HG03108 (cell line): Measurements from ENCODE around the gene GP9.

Experiments
- ATAC-seq: cut with Tn5 transposase; IDR thresholded peaks from one replicate; pipeline ENCODE4 v1.9.1; 2021; ENCODE audit warnings: moderate library complexity; ENCODE audit not compliant: unreplicated experiment

Gene GP9

GRCh38 chr3:129027544-129027880, 33.1 kb upstream of the GP9 start:
- no peak for ATAC-seq

DNA sequence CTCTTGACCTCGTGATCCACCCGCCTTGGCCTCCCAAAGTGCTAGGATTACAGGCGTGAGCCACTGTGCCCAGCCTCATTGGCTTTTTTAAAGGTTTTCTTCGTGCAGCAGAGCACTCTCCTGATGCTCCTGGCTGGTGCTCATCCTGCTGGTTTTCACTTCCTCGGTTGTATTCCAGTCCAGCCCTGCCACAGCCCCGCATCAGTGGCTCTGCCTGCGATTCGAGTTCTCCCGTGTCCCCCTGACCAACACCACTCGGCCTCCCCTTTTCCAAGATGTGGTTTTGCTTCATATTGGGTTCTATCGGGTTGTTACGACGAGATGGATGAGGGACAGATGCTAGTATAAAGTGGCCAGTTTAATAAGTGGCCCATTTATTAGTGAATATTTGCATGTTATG, 31.7 kb upstream of the GP9 start:
- ATAC-seq, result no peak

DNA sequence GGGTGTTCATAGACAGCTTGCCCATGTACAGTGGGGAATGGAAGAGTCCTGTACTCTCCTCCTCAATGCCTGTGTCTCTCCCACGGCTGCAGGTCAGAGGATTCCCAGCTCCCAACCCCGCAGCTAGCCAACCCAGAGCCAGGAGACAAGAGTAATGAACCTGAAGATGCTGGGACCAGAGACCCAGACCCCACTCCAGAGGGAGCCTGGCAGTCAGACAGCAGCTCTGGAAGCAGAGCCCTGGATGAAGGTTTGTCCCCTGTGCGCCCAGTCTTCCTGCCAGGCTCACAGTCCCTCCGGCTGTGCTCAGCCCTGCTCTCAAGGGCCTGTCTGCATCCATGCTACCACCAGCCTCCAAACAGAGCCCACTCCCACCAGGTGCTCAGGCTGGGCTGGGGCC, 30.0 kb upstream of the GP9 start:
- ATAC-seq, result no peak

DNA sequence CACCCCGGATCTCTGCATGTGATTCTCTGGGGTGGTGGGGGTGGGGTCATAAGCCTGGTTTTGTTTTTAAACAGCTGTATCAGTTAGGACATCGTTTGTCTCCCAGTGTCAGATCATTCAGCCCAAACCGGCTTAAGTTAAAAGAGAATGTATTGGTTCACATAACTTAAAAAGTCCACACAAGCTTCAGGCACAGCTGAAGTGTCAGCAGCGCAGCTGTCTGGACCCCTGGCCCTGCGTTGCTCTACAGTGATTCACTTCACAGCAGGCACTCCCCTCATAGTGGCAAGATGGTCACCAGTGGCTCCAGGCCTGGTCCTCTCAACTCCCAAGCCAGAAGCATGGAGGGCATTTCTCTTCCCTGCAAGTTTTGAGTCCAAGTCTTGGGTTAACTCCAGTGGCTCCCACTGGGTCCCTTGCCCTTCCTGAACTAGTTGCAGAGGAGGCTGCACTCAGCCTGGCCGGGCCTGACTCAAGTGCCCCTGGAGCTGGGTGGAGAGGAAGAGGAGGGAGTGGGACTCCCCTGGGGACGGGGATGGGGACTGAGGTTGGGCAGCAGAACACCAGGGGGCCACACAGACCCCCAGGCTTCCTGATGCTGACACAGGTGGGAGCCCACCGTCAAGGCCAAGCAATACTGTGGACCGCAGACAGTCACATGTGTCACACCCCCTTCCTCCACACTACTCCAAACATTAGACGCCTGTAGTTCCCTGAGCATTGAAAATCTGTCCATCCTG, 28.9 kb upstream of the GP9 start:
- no peak for ATAC-seq

GRCh38 chr3:129032716-129033115, 27.9 kb upstream of the GP9 start:
- no peak for ATAC-seq

DNA sequence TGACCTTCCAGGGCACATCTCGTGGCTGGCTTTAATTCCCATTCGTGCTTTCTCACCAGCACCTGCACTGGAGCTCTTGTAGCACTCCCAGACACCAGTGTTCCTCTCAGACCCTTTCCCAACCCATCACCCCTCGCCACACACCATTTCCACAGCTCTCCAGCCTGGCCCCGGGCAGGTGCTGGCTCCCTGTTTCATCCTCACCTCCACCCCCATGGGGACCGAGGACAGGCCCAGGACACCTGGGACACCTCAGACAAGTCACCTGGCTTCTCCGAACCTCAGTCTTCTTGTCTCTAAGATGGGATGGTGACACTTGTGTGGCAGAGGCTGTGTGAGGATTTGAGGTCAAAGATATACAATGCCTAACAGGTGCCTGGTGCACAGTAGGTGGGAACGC, 27.4 kb upstream of the GP9 start:
- no peak for ATAC-seq

DNA sequence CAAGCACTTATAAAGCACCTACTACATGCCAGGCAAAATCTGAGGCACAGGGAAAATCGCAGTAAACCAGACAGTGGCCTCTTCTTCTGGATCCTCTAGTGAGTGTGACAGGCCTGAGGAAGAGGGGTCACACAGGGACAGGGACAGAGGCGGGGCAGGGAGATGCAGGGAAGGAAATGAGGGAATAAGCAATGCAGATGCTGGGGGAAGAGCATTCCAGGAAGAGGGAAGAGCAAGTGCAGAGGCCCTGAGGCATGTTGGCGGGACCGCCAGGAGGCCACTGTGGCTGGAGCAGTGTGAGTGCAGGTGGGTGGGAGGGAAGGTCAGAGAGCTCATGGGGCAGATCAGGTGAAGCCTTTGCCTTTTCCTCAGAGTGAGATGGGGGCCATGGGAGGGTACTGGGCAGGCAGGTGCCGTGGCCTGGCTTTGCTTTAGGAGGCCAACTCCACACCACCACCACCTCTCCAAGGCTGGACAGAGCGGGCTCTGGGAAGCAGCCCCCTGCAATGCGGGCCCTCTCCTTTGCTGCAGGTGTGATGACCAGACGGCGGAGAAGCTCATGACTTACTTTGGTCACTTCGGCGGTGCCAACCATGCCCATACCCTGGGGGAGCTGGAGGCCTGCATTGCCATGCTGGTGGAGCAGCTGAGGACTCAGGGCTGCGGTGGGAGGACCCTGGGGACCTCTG, 26.8 kb upstream of the GP9 start:
- ATAC-seq, result no peak

- no peak for ATAC-seq
These were observed 25.9 kb upstream of the GP9 start for GRCh38 chr3:129034642-129035041.

GRCh38 chr3:129035360-129036221, 25.0 kb upstream of the GP9 start:
- ATAC-seq, result no peak

GRCh38 chr3:129036222-129037092, 24.1 kb upstream of the GP9 start:
- no peak for ATAC-seq

GRCh38 chr3:129037093-129037419, 23.5 kb upstream of the GP9 start:
- ATAC-seq, result no peak

DNA sequence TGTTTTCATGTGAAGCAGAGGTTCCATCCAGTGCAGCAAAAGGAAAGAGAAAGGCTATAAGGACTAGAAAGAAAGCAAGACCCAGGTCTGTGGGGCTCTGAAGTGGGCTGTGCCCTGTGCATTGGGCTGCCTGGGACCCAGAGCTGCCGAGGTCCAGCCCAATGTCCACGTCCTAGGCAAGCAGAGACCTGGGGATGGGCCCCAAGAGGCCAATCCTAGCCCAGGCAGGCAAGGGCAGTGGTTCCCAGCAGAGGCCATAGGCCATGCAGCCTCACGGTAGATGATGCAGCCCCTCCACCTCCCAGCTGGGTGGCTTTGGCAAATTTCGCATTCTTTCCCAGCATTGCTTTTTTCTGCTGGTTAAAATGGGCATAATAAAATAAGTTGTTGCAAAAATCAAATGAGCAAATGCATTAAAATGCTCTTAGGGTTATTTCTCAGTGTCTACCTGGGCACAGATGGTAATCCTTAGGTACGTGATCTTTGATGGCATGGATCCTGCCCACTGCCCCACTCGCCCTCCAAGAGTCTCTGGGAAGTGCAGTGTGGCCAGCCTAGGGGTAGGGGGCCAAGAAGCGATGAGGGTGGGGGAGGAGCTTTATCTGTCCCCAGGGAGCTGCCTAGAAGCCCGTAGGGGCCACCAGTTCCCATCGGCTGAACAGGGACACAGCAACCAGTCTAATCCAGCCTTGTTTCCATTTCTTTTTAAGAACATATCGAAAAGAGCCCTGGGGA, 22.3 kb upstream of the GP9 start:
- no peak for ATAC-seq

- no peak for ATAC-seq
These were observed 21.1 kb upstream of the GP9 start for GRCh38 chr3:129039271-129040038.

DNA sequence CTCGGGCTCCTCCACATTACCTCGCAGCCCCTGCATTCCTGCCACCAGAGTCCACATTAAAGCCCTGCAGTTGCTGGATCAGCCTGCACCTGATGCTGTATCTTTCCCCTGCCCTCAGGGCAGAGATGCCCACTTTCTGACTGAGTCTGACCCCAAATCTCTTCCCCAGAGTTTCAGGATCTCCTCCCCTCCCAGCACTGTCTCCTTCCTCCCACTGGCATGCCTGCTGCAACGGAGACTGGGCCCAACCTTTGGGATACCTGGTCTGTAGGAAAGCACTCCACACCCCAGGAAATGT, 20.6 kb upstream of the GP9 start:
- no peak for ATAC-seq

DNA sequence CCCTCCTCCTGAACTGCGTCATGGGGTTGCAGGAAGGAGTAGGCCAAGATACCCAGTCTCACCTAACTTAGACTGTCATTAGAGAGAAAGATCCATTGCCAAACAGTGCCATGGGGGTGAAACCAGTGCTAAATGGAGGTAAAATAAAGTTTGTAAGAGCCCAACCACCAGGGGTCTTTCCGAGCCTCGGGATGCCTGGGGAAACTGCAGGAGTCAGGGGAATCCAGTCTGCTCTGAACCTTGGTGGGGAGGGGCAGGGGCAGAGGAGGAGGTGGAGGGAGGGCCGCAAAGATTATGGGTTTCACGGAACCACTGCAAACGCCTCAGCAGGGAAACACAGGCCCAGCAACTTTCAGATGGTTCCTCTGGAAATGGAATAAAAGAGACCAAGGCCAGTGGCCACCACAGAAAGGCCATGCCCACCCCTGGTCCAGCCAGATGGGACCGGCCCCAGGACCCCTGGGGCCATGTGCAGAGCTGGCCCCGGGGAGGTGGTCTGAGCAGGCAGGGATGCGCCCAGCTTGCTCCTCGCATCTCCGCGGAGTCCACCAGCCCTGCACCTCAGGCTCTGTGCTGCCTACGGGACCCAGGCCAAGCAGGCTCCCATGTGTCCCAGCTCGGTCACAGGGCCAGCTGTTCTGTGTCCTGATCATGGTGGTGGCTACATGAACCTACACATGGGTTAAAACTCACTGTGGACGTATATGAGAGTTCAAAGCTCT, 19.8 kb upstream of the GP9 start:
- no peak for ATAC-seq

- ATAC-seq, result no peak
These were observed 14.9 kb upstream of the GP9 start for GRCh38 chr3:129045675-129046036.

GRCh38 chr3:129046037-129046731, 14.4 kb upstream of the GP9 start:
- ATAC-seq, result no peak

GRCh38 chr3:129046732-129047552, 13.6 kb upstream of the GP9 start:
- no peak for ATAC-seq
